ENCODE results near the gene RTRAF. TPM values are rescaled to one million over a fixed set of nuclear protein-coding genes. Genes with fewer than 3 reads are reported as not detected.
A peak's percentile ranks its signal among the peaks of the same experiment; 100 is the strongest.

RTRAF gene
- total and polyA plus RNA-seq, 8 donors, result 4.9 to 202 (median 144) TPM

- WGBS, 5 donors, result 40 to 74% (median 67%) methylated on average over 3 to 6 of the region's 6 CpGs
- peaks cover 5 to 90% (median 57%) of the 10 kb centered on the region in 4 donors for H3K4me1 ChIP-seq
Observed at GRCh38 chr14:52049721-52050588, 60.6 kb downstream of the RTRAF start.

GRCh38 chr14:52051251-52051650 lies 61.9 kb downstream of the RTRAF start:
- Histone ChIP-seq H3K27ac (peak overlapping the region in 4 of 5 donors; percentile 61 to 81 (median 76)), H3K27me3 (no peaks in the 10 kb centered on the region), H3K4me3 (no peak overlapping the region), H3K9me3 (no peaks in the 10 kb centered on the region), H3K4me1 (peaks cover 5 to 83% (median 53%) of the 10 kb centered on the region in 4 donors), H3K36me3 (no peaks in the 10 kb centered on the region)
- intact Hi-C loops (cut with DNase I; ENCODE audit: low total_unique reads), result no loop called here
- DNase-seq, result no peak
- TF ChIP-seq POLR2AphosphoS5 (IDR thresholded peaks at IDR 0.05) (no peak), EP300 (IDR thresholded peaks at IDR 0.05) (no peak), CTCF (IDR thresholded peaks at IDR 0.05) (no peak), POLR2A (IDR thresholded peaks at IDR 0.05) (no peak)
- WGBS, 5 donors, result 48 to 79% (median 71%) methylated on average over 3 of the region's 3 CpGs

More at GRCh38 chr14:52049721-52050588, 60.6 kb downstream of the RTRAF start:
- intact Hi-C loops (cut with DNase I; ENCODE audit: low total_unique reads), result no loop called here
- Histone ChIP-seq H3K36me3 (no peaks in the 10 kb centered on the region), H3K27ac (peak overlapping the region in 3 of 5 donors; percentile 71 to 81 (median 81)), H3K4me3 (no peak overlapping the region), H3K27me3 (no peaks in the 10 kb centered on the region), H3K9me3 (no peaks in the 10 kb centered on the region)
- DNase-seq, result no peak
- TF ChIP-seq POLR2A (IDR thresholded peaks at IDR 0.05), result no peak
- no peak for TF ChIP-seq CTCF (IDR thresholded peaks at IDR 0.05)
- no peak for TF ChIP-seq POLR2AphosphoS5 (IDR thresholded peaks at IDR 0.05)
- TF ChIP-seq EP300 (IDR thresholded peaks at IDR 0.05), result no peak

DNA sequence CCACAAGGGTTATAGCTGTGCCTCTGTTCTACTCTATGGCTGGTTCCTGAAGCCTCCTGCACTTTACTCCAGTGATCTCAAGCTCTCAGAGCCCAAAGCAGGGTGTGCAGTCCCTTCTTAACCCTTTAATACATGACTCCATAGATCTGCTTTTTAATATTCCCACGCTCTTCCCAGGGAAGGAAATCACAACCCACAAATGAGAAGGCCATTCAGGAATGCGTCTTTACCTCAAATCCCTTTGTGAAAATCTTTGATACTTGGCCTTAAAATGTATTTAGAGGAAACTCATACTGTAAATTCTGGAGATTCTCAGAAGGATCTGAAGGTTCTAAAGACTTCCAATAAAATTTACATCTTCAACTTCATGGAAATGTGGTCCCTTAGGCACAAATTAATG lies 62.5 kb downstream of the RTRAF start:
- intact Hi-C loops (cut with DNase I; ENCODE audit: low total_unique reads), result no loop called here
- H3K9me3 ChIP-seq, result no peaks in the 10 kb centered on the region
- peak overlapping the region in 4 of 5 donors; percentile 61 to 81 (median 76) for H3K27ac ChIP-seq
- TF ChIP-seq EP300 (IDR thresholded peaks at IDR 0.05) (no peak), POLR2A (IDR thresholded peaks at IDR 0.05) (no peak), CTCF (IDR thresholded peaks at IDR 0.05) (no peak), POLR2AphosphoS5 (IDR thresholded peaks at IDR 0.05) (no peak)
- no peak overlapping the region for H3K4me3 ChIP-seq
- H3K36me3 ChIP-seq, result no peaks in the 10 kb centered on the region
- no peak for DNase-seq
- H3K4me1 ChIP-seq, result peaks cover 5 to 78% (median 50%) of the 10 kb centered on the region in 4 donors
- 41 to 61% (median 59%) methylated on average over 2 of the region's 2 CpGs for WGBS, 5 donors
- H3K27me3 ChIP-seq, result no peaks in the 10 kb centered on the region

- Histone ChIP-seq H3K27ac (peak overlapping the region in 4 of 5 donors; percentile 61 to 81 (median 76)), H3K4me1 (peaks cover 5 to 73% (median 47%) of the 10 kb centered on the region in 4 donors), H3K27me3 (no peaks in the 10 kb centered on the region), H3K9me3 (no peaks in the 10 kb centered on the region), H3K4me3 (no peak overlapping the region), H3K36me3 (no peaks in the 10 kb centered on the region)
- peak in 1 of 2 donors; percentile 71 for DNase-seq
- WGBS, 5 donors, result 68 to 82% (median 75%) methylated on average over 7 of the region's 7 CpGs
- intact Hi-C loops (cut with DNase I; ENCODE audit: low total_unique reads), result no loop called here
- TF ChIP-seq POLR2AphosphoS5 (IDR thresholded peaks at IDR 0.05) (peak; percentile 15 to 75 (median 66)), EP300 (IDR thresholded peaks at IDR 0.05) (no peak)
Observed at GRCh38 chr14:52052288-52052943, 63.1 kb downstream of the RTRAF start.

All from stomach (tissue), 9 donors.